ENCODE results near the gene MTG1.
"Not testable (repeated sequence)": the region's sequence is repeated elsewhere in the genome, so short reads cannot be mapped to it uniquely, and the experiment has no call there.

Gene MTG1

DNA sequence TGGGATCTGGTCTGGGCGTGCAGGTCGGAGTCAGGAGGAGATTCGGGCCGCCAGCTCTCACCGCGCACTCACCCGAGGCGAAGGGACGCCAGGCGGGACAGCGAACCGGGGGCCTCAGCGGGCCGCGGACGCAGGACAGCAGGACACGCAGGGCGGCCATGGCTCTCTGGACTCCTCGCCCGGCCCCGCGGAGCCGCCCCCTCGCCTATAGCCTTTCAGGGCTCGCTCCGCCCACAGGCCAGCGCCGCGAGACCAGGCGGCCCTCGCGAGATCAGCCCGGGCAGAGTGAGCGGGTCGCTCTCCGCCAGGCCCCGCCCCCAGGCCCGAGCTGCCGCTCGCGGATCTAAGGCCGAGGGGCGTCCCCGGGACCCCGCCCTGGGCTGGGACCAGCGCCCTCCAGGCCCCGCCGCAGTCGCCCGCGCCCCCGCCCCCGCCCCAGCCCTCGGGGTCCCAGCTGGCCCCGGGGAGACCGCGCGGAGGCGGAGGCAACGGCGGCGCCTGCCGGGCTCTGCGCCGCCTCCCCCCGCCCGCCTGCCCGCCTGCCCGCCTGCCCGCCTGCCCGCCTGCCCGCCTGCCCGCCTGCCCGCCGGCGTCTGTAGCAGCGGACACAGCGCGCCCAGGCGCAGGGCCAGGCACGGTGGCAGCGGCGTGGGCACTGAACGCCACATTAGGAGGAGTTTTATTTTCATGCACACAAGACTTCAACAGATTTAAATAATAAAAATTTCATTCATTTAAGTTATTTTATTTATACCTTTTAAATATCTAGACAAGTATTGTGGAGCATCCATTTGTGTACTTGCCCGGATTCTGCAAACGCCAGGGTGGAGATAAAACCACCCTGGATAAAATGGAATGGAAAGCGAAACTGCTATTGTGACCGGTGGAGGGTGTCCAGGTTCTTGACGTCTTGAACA lies 20.5 kb upstream of the MTG1 start, which contains the start of gene ECHS1:
Gene ECHS1 (minus strand): TSS at position 181 of the 917 bp plus-strand sequence. CDS start 21 bp downstream, at position 160.
- Histone ChIP-seq H3K27me3 (replicated peaks; ENCODE audit: control insufficient read depth, insufficient read depth, low read length) (no peaks in the 10 kb centered on the region), H3K4me1 (ENCODE audit: control insufficient read depth, insufficient read depth, low read length) (peaks cover 17% of the 10 kb centered on the region), H3K9me3 (ENCODE audit: control insufficient read depth, low read length) (no peaks in the 10 kb centered on the region), H3K36me3 (ENCODE audit: control insufficient read depth, insufficient read depth, low read length, severe bottlenecking) (peaks cover 27% of the 10 kb centered on the region), H3K4me3 (ENCODE audit: low read length) (peak within 1 kb of the TSS; percentile 83), H3K9ac (ENCODE audit: low read length) (peak within 1 kb of the TSS; percentile 86)
- DNase-seq (ENCODE audit: low read depth) = peak; percentile 98

GRCh38 chr10:133375357-133376115 lies 18.4 kb upstream of the MTG1 start:
- H3K4me1 ChIP-seq (ENCODE audit: control insufficient read depth, insufficient read depth, low read length) = peaks cover 21% of the 10 kb centered on the region
- DNase-seq (ENCODE audit: low read depth) = no peak
- H3K36me3 ChIP-seq (ENCODE audit: control insufficient read depth, insufficient read depth, low read length, severe bottlenecking) = peaks cover 6% of the 10 kb centered on the region
- no peaks in the 10 kb centered on the region for H3K9me3 ChIP-seq (ENCODE audit: control insufficient read depth, low read length)
- no peak overlapping the region for H3K4me3 ChIP-seq (ENCODE audit: low read length)
- H3K9ac ChIP-seq (ENCODE audit: low read length) = no peak overlapping the region
- H3K27me3 ChIP-seq (replicated peaks; ENCODE audit: control insufficient read depth, insufficient read depth, low read length) = no peaks in the 10 kb centered on the region

GRCh38 chr10:133376183-133376582 lies 17.8 kb upstream of the MTG1 start:
- H3K9me3 ChIP-seq (ENCODE audit: control insufficient read depth, low read length); H3K9ac ChIP-seq (ENCODE audit: low read length); DNase-seq (ENCODE audit: low read depth); H3K4me3 ChIP-seq (ENCODE audit: low read length); H3K36me3 ChIP-seq (ENCODE audit: control insufficient read depth, insufficient read depth, low read length, severe bottlenecking); H3K27me3 ChIP-seq (replicated peaks; ENCODE audit: control insufficient read depth, insufficient read depth, low read length): not testable (repeated sequence)
- peaks cover 21% of the 10 kb centered on the region for H3K4me1 ChIP-seq (ENCODE audit: control insufficient read depth, insufficient read depth, low read length)

- Histone ChIP-seq H3K4me3 (ENCODE audit: low read length) (no peak overlapping the region), H3K9ac (ENCODE audit: low read length) (peak overlapping the region; percentile 87), H3K9me3 (ENCODE audit: control insufficient read depth, low read length) (no peaks in the 10 kb centered on the region), H3K36me3 (ENCODE audit: control insufficient read depth, insufficient read depth, low read length, severe bottlenecking) (no peaks in the 10 kb centered on the region), H3K27me3 (replicated peaks; ENCODE audit: control insufficient read depth, insufficient read depth, low read length) (no peaks in the 10 kb centered on the region), H3K4me1 (ENCODE audit: control insufficient read depth, insufficient read depth, low read length) (peaks cover 11% of the 10 kb centered on the region)
- no peak for DNase-seq (ENCODE audit: low read depth)
Observed at GRCh38 chr10:133377025-133377817, 16.7 kb upstream of the MTG1 start.

DNA sequence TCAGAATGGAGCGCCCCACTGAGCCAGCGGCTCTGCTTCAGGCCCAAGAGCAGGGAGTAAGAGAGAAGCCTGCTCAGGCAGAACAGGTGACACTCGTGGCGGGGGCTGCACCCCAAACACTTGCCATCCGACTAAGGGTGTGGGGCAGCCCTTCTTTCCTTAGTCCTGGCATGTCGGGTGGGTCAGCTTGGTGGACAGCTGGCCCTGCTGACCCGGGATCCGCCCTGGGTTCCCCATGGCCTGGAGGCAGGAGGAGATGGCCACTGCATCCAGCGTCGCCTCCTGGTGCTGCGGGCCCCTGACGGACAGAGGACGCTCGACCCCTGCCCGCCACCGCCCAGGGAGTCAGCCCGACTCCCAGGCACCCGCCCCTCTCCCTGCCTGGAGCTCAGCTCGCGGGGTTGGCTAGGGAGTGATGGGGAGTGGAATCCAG lies 16.1 kb upstream of the MTG1 start:
- no peak for DNase-seq (ENCODE audit: low read depth)
- Histone ChIP-seq H3K4me1 (ENCODE audit: control insufficient read depth, insufficient read depth, low read length) (peaks cover 9% of the 10 kb centered on the region), H3K4me3 (ENCODE audit: low read length) (peak overlapping the region; percentile 92), H3K9me3 (ENCODE audit: control insufficient read depth, low read length) (no peaks in the 10 kb centered on the region), H3K9ac (ENCODE audit: low read length) (peak overlapping the region; percentile 87), H3K27me3 (replicated peaks; ENCODE audit: control insufficient read depth, insufficient read depth, low read length) (no peaks in the 10 kb centered on the region), H3K36me3 (ENCODE audit: control insufficient read depth, insufficient read depth, low read length, severe bottlenecking) (no peaks in the 10 kb centered on the region)

GRCh38 chr10:133378251-133379096 lies 15.5 kb upstream of the MTG1 start:
- peak overlapping the region; percentile 87 for H3K9ac ChIP-seq (ENCODE audit: low read length)
- H3K36me3 ChIP-seq (ENCODE audit: control insufficient read depth, insufficient read depth, low read length, severe bottlenecking) = no peaks in the 10 kb centered on the region
- H3K9me3 ChIP-seq (ENCODE audit: control insufficient read depth, low read length) = no peaks in the 10 kb centered on the region
- peak; percentile 69 for DNase-seq (ENCODE audit: low read depth)
- peak overlapping the region; percentile 92 for H3K4me3 ChIP-seq (ENCODE audit: low read length)
- no peaks in the 10 kb centered on the region for H3K27me3 ChIP-seq (replicated peaks; ENCODE audit: control insufficient read depth, insufficient read depth, low read length)
- H3K4me1 ChIP-seq (ENCODE audit: control insufficient read depth, insufficient read depth, low read length) = peaks cover 9% of the 10 kb centered on the region

- Histone ChIP-seq H3K4me1 (ENCODE audit: control insufficient read depth, insufficient read depth, low read length) (peaks cover 4% of the 10 kb centered on the region), H3K27me3 (replicated peaks; ENCODE audit: control insufficient read depth, insufficient read depth, low read length) (no peaks in the 10 kb centered on the region), H3K9me3 (ENCODE audit: control insufficient read depth, low read length) (no peaks in the 10 kb centered on the region), H3K4me3 (ENCODE audit: low read length) (peak within 1 kb of the TSS; percentile 92), H3K9ac (ENCODE audit: low read length) (peak within 1 kb of the TSS; percentile 87), H3K36me3 (ENCODE audit: control insufficient read depth, insufficient read depth, low read length, severe bottlenecking) (no peaks in the 10 kb centered on the region)
- DNase-seq (ENCODE audit: low read depth) = peak; percentile 82
Observed at GRCh38 chr10:133379152-133379800, 14.7 kb upstream of the MTG1 start, which contains the start of gene PAOX. Gene PAOX, plus strand, starts transcription at chr10:133379262. Its CDS starts 55 bp downstream, at chr10:133379317.

DNA sequence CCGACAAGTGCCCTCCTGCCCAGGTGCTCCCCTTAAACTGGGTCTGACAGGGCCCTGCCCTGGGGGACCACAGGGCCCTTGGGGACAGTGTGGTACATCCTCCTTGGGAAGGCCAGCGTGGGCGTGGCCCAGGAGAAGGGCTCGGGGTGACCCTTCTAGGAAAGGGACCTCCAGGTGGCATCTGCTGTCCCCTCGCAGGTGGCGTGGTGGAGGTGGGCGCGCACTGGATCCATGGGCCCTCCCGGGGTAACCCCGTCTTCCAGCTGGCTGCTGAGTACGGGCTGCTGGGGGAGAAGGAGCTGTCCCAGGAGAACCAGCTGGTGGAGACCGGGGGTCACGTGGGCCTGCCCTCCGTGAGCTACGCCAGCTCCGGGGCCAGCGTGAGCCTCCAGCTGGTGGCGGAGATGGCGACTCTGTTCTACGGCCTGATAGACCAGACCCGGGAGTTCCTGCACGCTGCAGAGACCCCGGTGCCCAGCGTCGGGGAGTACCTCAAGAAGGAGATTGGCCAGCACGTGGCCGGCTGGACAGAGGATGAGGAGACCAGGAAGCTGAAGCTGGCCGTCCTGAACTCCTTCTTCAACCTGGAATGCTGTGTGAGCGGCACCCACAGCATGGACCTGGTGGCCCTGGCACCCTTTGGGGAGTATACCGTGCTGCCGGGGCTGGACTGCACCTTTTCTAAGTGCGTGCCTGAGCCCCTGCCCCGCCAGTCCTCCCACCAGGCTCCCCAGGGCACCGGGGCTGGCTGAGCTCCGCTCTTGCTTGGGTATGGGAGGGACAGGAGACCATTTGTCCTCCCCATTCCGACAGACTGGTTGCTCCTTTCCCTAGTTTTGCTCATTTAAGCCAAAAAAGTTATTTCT lies 13.9 kb upstream of the MTG1 start:
- peak overlapping the region; percentile 82 for H3K9ac ChIP-seq (ENCODE audit: low read length)
- H3K9me3 ChIP-seq (ENCODE audit: control insufficient read depth, low read length) = no peaks in the 10 kb centered on the region
- no peak for DNase-seq (ENCODE audit: low read depth)
- H3K4me1 ChIP-seq (ENCODE audit: control insufficient read depth, insufficient read depth, low read length) = peaks cover 4% of the 10 kb centered on the region
- H3K27me3 ChIP-seq (replicated peaks; ENCODE audit: control insufficient read depth, insufficient read depth, low read length) = no peaks in the 10 kb centered on the region
- H3K4me3 ChIP-seq (ENCODE audit: low read length) = peak overlapping the region; percentile 81
- H3K36me3 ChIP-seq (ENCODE audit: control insufficient read depth, insufficient read depth, low read length, severe bottlenecking) = no peaks in the 10 kb centered on the region

GRCh38 chr10:133381036-133381435 lies 12.9 kb upstream of the MTG1 start:
- no peak overlapping the region for H3K4me3 ChIP-seq (ENCODE audit: low read length)
- no peaks in the 10 kb centered on the region for H3K36me3 ChIP-seq (ENCODE audit: control insufficient read depth, insufficient read depth, low read length, severe bottlenecking)
- H3K27me3 ChIP-seq (replicated peaks; ENCODE audit: control insufficient read depth, insufficient read depth, low read length) = no peaks in the 10 kb centered on the region
- peaks cover 4% of the 10 kb centered on the region for H3K4me1 ChIP-seq (ENCODE audit: control insufficient read depth, insufficient read depth, low read length)
- H3K9ac ChIP-seq (ENCODE audit: low read length) = no peak overlapping the region
- no peaks in the 10 kb centered on the region for H3K9me3 ChIP-seq (ENCODE audit: control insufficient read depth, low read length)
- no peak for DNase-seq (ENCODE audit: low read depth)

Measured in adipocyte (in vitro differentiated cells).